Nephron progenitor cell (in vitro differentiated cells): ENCODE data around the gene PDPK1.
A peak's percentile ranks its signal among the peaks of the same experiment; 100 is the strongest.
"Not testable (repeated sequence)": the region's sequence is repeated elsewhere in the genome, so short reads cannot be mapped to it uniquely, and the experiment has no call there.

Source experiments
- DNase-seq: peaks from one replicate; pipeline ENCODE4 v3.0.0; 2021
- H3K27ac Mint-ChIP-seq: 2 replicates; pipeline ENCODE4 v1.8.0; 2021; ENCODE audit warnings: mild to moderate bottlenecking, moderate library complexity, mixed read lengths
- H3K27me3 Mint-ChIP-seq: 2 replicates; pipeline ENCODE4 v1.8.0; 2021; ENCODE audit warnings: mild to moderate bottlenecking, low read depth, mixed read lengths; ENCODE audit not compliant: poor library complexity
- H3K36me3 Mint-ChIP-seq: 2 replicates; pipeline ENCODE4 v1.8.0; 2021; ENCODE audit warnings: low read depth, mixed read lengths
- H3K4me1 Mint-ChIP-seq: 2 replicates; pipeline ENCODE4 v1.8.0; 2021; ENCODE audit warnings: mixed read lengths
- H3K4me3 Mint-ChIP-seq: 2 replicates; pipeline ENCODE4 v1.8.0; 2021; ENCODE audit warnings: mild to moderate bottlenecking, moderate library complexity, mixed read lengths
- H3K9me3 Mint-ChIP-seq: 2 replicates; pipeline ENCODE4 v1.8.0; 2021; ENCODE audit warnings: mild to moderate bottlenecking, moderate library complexity, mixed read lengths
- TF ChIP-seq, protein P1 (sequence below): fragments of 200-600 bp; sonication (generic); IDR thresholded peaks from 2 replicates; pipeline ENCODE4 v1.5.0; 2021; ENCODE audit warnings: antibody characterized with exemption

The PDPK1 gene

DNA sequence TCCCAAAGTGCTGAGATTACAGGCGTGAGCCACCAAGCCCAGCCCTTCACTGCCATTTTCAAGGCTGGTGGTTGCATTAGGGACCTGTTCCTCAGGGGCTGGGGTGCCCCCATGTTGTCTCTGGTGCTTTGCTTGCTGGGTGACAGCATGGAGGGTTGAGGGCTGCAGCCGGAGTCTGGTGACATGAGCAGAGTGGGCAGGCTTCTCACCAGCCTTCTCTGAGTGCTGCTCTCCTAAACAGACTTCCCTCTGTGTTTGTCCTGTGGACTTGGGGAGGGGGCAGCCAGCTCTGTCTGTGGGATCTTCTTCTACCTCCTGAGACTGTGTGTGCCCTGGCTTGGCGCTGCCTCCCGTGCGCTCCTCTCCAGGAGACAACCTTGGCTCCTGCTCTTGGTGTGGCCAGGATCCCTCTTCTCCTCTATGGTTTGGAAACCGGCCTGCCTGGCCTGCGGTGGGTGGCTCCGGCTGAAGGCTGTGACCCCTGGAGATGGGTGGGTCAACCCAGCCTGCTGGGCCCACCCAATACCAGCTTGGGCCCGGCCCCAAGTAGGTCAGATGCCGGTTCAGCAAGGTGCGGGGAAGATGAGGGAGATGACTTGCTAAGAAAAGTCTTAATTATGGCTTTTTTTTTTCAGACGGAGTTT is 72.1 kb downstream of the PDPK1 start:
- H3K4me3 Mint-ChIP-seq: no peak overlapping the region
- peaks cover 19% of the 10 kb centered on the region for H3K36me3 Mint-ChIP-seq
- no peak overlapping the region for H3K27ac Mint-ChIP-seq
- DNase-seq: no peak
- no peaks in the 10 kb centered on the region for H3K9me3 Mint-ChIP-seq
- TF ChIP-seq, protein P1, sequence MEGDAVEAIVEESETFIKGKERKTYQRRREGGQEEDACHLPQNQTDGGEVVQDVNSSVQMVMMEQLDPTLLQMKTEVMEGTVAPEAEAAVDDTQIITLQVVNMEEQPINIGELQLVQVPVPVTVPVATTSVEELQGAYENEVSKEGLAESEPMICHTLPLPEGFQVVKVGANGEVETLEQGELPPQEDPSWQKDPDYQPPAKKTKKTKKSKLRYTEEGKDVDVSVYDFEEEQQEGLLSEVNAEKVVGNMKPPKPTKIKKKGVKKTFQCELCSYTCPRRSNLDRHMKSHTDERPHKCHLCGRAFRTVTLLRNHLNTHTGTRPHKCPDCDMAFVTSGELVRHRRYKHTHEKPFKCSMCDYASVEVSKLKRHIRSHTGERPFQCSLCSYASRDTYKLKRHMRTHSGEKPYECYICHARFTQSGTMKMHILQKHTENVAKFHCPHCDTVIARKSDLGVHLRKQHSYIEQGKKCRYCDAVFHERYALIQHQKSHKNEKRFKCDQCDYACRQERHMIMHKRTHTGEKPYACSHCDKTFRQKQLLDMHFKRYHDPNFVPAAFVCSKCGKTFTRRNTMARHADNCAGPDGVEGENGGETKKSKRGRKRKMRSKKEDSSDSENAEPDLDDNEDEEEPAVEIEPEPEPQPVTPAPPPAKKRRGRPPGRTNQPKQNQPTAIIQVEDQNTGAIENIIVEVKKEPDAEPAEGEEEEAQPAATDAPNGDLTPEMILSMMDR: no peak
- H3K27me3 Mint-ChIP-seq: no peaks in the 10 kb centered on the region
- peaks cover 15% of the 10 kb centered on the region for H3K4me1 Mint-ChIP-seq

DNA sequence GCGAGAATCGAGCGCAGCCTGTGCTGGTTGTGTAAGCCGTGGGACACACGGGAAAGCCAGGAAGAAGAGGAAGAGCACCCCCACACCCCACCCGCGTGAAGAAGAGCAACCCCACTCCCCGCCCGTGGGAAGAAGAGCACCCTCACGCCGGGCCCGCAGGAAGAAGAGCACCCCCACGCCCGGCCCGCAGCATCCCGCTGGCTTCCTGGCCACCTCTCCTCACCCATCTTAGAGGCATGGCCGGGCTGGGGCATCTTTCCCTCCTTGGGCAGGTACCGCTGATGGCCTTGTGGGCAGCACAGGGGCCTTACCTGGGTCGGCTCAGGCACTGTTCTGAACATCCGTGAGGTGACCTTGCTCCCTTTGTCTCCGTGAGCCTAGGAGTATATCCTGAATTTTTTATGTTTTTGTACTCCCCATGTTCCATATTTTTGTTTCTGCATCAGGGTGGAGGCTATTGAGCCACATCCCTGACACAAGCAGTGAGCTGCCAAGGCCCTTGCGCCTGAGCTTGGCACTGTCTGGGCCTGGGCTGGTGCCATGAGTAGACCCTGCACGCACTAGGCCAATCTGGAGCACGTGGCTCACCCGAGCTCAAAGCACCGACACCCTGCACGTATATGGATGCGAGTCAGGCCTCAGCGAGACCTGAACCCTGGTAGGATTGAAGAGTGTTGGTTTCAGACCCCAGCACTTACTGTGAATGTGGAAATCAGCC is 73.1 kb downstream of the PDPK1 start:
- Mint-ChIP-seq H3K27ac (no peak overlapping the region), H3K36me3 (peaks cover 17% of the 10 kb centered on the region), H3K4me3 (no peak overlapping the region), H3K4me1 (peaks cover 9% of the 10 kb centered on the region), H3K9me3 (no peaks in the 10 kb centered on the region), H3K27me3 (no peaks in the 10 kb centered on the region)
- no peak for DNase-seq
- TF ChIP-seq, protein P1: no peak

DNA sequence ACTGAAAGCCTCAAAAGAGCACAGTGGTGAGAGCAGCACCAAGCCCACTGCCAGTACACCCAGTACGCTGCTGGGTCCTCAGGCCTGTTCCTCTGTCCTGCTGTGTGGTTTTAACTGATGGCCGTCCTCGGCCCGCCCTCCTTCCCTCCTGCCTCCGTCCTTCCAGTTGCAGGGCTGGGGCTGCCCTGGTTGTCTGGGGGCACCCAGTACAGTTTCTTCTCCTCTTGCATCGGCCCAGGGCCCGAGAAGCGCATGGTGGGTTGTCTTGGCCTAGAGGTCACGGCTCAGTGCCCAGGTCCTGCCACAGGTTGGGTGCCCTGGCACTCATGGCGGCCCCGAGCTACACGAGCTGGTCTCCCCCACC is 73.7 kb downstream of the PDPK1 start:
- Mint-ChIP-seq H3K4me1 (peaks cover 9% of the 10 kb centered on the region), H3K27me3 (no peaks in the 10 kb centered on the region), H3K4me3 (no peak overlapping the region), H3K36me3 (peaks cover 17% of the 10 kb centered on the region), H3K27ac (peak overlapping the region; percentile 57), H3K9me3 (no peaks in the 10 kb centered on the region)
- no peak for DNase-seq
- TF ChIP-seq, protein P1: no peak

DNA sequence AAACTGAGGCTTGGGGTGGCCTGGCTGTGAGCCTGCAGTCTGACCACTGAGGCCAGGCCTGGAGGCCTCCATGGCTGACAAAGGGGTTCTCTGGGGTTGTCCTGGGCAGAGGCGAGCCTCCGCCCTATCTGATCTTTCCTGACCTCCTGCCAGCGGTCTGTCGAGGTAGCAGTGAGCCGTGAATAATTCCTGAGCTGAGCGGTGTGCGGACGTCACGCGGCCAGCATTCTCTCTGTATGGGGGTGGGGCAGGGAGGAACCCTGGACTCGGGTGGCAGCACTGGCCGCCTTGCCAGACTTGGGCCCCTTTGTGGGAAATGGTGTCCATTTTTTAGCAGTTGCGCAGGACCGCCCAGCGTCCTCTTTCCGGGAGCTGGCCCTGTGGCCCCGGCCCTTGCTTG is 74.1 kb downstream of the PDPK1 start:
- H3K27me3 Mint-ChIP-seq, H3K9me3 Mint-ChIP-seq, DNase-seq: not testable (repeated sequence)

DNA sequence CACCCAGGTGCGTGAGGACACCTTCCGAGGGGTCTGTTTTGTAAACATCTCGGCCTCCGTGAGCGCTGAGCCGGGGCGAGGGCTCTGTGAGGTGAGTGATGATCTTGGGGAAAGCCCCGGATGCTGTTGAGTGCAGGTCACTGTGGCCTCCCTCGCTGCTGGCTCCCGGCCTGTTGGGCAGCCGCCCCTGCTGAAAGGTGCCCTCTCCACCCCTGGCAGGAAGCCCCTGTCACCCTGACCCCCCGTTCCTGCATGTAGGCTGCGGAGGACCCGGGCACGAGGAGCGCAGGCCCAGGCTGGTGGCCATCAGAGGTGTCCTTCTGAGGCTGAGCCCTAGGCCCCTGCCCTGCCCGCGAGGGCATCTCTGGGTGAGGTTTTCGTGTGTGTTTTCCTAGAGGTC is 75.4 kb downstream of the PDPK1 start:
- H3K27me3 Mint-ChIP-seq, H3K27ac Mint-ChIP-seq, H3K9me3 Mint-ChIP-seq, H3K4me1 Mint-ChIP-seq, DNase-seq, H3K4me3 Mint-ChIP-seq: not testable (repeated sequence)
- H3K36me3 Mint-ChIP-seq: peaks cover 17% of the 10 kb centered on the region

More for the DNA sequence above, 74.1 kb downstream of the PDPK1 start:
- not testable (repeated sequence) for H3K27ac Mint-ChIP-seq, H3K4me1 Mint-ChIP-seq, H3K4me3 Mint-ChIP-seq
- H3K36me3 Mint-ChIP-seq: peaks cover 17% of the 10 kb centered on the region

DNA sequence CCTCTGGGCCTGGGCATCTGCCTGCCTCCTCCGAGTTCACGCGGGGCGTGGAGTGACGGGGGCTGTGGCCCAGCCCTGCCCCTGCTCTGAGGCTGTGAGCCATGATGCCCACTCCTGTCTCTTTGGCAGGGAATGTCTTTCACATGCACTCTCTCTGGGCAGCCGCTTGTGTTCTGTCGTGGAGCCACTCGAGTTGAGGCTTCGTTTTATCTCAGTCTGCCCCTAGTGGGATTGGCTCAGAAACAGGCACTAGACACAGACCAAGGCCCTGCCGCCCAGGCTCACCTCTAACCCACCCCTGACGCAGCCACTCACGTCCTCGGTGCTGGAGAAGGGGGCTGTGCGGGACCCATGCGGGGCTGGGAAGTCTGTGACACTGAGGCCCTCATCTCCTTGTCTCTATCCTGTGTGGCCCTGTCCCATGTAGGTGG is 77.0 kb downstream of the PDPK1 start:
- Mint-ChIP-seq H3K9me3 (no peaks in the 10 kb centered on the region), H3K36me3 (peaks cover 17% of the 10 kb centered on the region), H3K4me1 (no peaks in the 10 kb centered on the region), H3K27me3 (no peaks in the 10 kb centered on the region), H3K4me3 (no peak overlapping the region), H3K27ac (peak overlapping the region; percentile 39)
- DNase-seq: no peak
- TF ChIP-seq, protein P1: no peak

DNA sequence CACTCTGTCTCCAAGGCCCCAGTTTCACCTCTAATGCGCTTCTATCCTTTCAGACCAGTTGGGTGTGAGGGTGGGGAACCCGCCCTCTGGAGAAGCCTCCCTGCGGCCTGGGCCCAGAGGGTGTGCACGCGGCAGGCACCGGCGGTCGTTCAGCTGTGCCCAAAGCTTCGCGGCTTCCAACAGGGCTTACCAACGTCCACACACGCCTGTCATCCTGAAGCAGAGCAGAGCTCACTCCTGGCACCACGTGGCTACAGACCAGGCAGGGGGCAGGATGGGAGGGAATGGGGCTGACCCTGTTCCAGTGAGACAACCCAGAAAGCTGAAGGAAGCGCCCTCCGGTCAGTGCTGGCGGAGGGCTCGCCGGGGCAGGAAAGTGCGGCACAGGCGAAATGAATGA is 81.1 kb downstream of the PDPK1 start:
- H3K27ac Mint-ChIP-seq, DNase-seq, H3K9me3 Mint-ChIP-seq, H3K36me3 Mint-ChIP-seq, H3K4me1 Mint-ChIP-seq, H3K27me3 Mint-ChIP-seq, H3K4me3 Mint-ChIP-seq: not testable (repeated sequence)

DNA sequence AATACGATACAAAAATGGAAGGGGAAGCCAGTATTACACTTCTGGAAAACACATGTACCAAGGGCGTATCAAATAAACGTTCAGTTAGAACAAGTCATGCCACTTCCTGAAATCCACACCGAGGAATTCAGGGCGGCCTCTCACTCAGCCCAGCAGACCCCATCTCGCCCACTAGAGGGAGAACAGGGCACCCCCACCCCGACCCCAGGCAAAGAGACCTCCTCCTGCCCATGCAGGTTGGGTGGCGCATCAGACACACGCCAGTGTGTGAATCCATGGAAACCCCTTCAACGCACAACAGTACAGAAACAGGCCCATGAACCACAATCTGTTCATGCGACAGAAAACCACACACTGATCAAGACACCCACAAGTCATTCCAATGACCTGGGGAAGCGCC is 81.8 kb downstream of the PDPK1 start:
- not testable (repeated sequence) for DNase-seq, H3K4me1 Mint-ChIP-seq, H3K4me3 Mint-ChIP-seq, H3K27ac Mint-ChIP-seq, H3K27me3 Mint-ChIP-seq, H3K9me3 Mint-ChIP-seq, H3K36me3 Mint-ChIP-seq

DNA sequence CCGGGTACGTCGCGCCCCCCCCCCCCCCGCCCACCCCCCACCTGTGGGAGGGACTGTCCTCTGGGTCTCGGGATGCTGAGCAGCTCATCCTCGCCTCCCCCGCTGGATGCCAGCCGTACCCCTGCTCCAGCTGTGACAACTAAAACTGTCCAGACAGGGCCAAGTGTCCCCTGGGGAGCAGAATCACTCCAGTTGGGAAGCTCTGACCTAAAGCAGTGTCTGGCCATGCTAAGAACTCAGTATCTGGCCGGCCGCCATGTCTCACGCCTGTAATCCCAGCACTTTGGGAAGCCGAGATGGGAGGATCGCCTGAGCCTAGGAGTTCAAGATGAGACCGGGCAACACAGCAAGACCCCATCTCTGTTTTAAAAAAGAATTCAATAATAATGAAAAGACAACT is 83.0 kb downstream of the PDPK1 start:
- not testable (repeated sequence) for H3K9me3 Mint-ChIP-seq, DNase-seq, H3K36me3 Mint-ChIP-seq, H3K4me3 Mint-ChIP-seq, H3K4me1 Mint-ChIP-seq, H3K27ac Mint-ChIP-seq, H3K27me3 Mint-ChIP-seq

DNA sequence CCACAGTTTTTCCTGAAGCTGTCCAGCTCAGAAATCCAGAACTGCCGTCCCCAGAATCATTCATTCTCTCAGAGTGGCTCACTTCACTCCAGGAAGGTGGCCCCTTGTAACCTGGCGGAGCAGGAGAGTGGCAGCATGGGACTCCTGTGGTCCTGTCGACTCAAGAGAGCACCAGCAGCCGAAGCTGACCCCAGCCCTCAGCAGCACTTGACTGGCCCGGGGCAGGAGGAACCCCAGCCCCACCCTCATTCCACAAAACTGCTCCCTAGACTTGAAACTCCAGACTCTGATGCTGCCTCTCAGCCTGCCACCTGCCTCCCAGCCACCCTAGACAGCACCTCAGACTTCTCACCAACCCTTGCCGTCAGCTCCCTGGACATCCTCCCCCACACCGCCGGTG is 83.6 kb downstream of the PDPK1 start:
- not testable (repeated sequence) for H3K4me3 Mint-ChIP-seq, H3K4me1 Mint-ChIP-seq, DNase-seq, H3K27me3 Mint-ChIP-seq, H3K27ac Mint-ChIP-seq, H3K9me3 Mint-ChIP-seq, H3K36me3 Mint-ChIP-seq

DNA sequence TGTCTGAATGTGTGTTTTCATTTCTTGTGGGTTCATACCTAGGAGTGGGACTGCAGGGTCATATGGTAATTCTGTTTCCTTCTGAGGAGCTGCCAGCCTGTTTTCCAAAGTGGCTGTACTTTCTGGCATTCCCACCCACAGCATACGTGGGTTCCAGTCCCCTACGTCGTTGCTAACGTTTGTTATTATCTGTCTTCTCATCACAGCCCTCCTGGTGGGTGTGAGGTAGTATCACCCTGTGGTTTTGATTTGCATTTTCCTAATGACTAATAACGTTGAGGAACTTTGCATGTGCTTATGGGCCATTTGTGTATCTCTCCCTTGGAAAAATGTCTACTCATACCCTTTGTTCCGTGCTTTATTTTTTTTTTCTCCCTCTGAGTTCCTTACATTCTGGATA is 89.3 kb downstream of the PDPK1 start:
- H3K4me1 Mint-ChIP-seq, DNase-seq, H3K27me3 Mint-ChIP-seq, H3K4me3 Mint-ChIP-seq, H3K9me3 Mint-ChIP-seq, H3K27ac Mint-ChIP-seq, H3K36me3 Mint-ChIP-seq: not testable (repeated sequence)
